ENCODE results near the gene HSPA12A.

Gene HSPA12A

DNA sequence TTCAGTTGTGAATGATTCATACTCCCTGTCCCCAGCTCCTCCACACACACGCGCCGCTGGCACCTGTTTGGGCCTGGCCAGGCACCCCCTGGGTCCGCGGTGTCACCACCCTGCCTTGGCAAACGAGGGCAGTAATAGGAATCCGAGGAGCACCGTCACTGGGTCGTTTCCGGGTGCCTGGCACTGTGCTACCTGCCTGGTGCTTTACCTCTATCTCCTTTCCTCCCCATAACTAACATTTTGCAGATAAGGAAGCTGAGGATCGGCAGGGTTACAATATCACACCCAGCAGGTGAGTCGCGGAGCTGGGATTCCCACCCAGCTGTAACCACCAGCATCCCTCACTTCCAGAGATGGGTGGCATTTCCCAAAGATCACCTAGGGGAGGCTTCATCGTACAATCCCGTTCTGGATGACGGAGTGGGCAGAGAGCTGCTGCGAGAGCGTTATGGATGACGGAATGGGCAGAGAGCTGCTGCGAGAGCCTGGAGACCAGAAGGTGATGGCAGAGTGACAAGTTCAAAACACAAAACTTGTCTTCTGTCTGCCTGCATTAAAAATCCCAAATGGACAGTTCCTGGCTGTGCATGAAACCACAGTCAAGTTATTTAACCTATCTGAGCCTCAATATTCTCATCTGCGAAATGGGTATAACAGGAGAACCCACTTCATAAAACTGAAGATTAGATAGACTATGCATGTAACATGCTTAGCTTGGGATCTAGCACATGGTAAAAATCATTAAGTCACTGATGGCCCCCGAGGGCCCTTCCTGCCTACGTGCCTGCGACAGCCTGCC is 1.1 kb upstream of the HSPA12A start:
- DNase-seq: no peak

DNA sequence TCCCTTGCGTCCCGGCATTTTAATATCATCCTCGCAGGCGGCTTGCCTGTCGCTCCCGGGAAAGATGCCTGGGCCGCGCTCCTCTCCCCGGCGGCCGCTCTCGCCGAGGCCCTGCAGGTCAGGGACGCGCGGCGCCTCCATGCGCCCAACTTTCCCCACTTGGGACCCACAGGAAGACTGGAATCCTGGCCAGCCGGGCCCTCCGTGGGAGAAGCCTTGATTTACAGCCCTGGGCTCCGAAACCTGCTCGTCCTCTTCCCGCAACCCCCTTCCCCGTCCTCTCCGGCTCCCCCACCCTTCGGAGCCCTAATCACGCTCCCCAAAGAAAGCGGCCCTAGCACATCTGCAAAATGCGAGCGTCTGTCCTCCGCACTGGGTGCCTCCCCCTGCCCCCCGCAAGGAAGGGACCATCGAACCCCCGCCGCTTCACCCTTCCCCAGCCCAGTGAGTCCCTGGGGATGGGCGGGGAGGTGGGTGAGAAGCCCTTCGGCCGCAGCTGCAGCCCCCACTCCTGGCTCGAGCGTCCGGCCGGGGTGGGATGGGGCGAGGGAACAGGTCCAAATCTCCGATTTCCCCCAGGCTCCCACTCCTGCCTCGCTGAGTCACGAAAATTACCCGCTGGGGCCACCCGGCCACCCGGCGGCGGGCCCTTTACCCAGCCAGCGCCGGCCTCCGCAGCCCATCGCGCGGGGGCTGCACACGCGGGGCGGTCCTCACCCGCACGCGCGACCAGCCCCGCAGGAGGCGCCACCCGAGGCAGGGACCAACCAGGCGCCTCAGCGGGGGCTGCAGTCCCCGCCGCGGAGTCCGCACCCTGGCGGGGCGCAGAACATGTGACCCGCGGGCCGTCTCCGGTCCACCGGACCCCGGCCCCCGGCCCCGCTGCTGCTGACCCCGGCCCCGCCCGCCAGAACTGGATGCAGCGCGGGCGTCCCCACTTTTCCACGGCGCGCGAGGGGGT is 695 bp downstream of the HSPA12A start:
- DNase-seq: no peak

DNA sequence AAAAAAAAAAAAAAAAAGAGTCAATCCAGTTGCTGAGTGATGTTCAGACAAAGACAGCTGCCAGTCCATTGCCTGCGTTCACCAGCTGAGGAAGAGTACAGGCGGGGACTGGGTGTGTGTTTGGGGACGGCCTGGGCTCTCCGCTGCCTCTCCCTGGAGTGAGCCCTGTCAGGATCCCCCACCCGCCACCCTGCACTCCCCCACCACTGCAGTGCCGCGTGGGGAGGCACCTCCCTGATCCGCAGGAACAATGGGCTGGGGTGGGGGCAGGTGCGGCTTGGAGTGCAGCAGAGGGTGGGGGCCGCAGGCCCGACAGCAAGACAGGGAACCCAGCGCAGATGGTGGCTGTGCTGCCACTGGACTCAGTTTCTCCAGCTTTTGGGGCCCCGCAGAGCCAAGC is 1.4 kb downstream of the HSPA12A start:
- DNase-seq: no peak

DNA sequence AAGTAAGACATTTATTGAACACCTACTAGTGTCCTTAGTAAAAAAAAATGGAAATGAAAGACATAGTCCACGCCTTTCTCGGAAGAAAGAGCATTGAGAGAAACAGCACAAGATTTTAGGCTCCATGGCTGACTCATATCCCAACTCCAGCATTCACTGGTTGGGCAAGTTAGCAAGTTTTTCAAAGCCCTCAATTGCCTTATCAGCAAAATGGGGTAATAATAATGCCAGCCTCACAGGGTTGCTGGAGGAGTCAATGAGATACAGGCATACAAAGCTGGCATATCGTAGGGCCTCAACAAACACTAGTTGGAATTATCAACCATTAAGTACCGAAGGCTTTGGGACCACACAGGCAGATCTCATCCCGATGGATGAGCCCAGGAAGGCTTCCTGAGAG is 4.0 kb downstream of the HSPA12A start:
- DNase-seq: no peak

- DNase-seq: no peak
These were observed 4.6 kb downstream of the HSPA12A start for GRCh38 chr10:116737627-116738327.

- no peak for DNase-seq
These were observed 8.8 kb downstream of the HSPA12A start for GRCh38 chr10:116733566-116733965.

DNA sequence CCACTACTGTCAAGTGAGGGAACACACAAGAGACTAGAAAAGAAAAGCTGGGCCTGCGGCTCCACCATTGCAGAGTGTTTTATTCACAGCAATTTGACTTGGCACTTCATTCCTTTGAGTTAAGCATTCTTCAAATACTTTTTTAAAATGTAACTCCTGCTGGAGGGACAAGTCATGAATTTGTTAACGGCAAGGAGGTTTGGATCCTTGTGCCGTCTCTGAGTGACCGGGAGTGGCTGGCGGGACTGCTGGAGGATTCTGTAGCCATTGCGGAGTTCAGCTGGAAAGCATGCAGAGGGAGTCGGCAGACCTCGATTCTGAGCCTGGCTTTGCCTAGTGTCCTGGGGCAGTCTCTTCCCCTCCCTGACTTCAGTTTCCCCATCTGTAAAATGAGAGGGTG is 9.8 kb downstream of the HSPA12A start:
- no peak for DNase-seq

- no peak for DNase-seq
These were observed 11.7 kb downstream of the HSPA12A start for GRCh38 chr10:116730464-116731260.

DNA sequence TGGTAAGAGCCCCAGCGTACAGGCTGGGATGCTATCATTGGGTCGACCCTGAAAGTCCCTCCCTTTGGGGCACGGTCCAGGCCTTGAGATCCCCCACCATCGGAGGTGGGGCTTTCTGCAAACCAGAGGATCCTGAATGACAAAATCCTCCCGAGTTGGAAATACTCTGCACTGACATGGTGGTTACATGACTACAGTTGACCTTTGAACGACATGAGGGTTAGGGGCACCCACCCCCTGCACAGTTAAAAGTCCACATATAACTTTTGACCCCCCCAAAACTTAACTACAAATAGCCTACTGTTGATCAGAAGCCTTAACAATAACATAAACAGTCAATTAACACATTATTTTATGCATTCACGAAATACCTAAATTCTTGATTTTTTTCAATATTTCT is 13.1 kb downstream of the HSPA12A start:
- DNase-seq: no peak

GRCh38 chr10:116728526-116729096 is 13.8 kb downstream of the HSPA12A start:
- no peak for DNase-seq

DNA sequence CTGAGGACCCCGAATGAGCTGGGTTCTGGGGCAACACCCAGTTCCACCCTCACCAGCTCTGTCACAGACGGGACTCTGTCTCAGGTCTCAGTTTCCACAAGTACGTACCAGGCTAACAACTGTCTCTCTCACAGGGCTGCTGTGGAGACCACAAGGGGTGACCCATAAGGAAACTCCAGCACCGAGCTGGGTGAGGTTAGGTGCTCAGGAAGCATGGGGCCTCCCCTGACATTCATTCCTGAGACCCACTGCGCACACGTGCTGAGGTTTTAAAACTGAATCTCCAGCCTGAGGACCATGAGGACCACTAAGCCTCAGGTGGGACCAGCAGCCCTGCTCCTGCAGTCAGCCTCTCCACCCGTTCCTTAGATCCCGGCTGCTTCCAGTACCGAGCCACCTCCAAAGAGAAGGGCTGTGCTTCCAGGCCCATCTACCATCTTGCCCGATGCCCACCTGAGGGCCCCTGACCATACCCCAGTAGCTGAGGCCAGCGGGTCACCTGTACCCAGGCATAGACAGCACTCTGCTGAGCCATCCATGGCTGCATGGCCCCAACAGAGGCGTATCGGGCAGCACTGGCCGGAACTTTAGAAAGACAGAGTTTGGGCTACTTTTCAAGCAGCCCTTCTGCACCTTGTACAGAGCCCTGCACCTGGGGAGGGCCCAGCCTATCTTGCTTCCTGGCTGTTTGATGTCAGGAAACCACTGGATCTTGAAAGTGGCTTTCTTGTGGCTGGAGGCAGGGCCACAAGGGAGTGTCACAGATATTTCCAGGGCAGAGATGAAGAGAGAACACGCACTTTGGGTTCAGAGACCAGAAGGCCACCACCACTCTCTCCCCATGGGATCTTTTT is 18.7 kb downstream of the HSPA12A start:
- DNase-seq: peak; percentile 72

- DNase-seq: no peak
These were observed 19.5 kb downstream of the HSPA12A start for GRCh38 chr10:116722736-116723427.

DNA sequence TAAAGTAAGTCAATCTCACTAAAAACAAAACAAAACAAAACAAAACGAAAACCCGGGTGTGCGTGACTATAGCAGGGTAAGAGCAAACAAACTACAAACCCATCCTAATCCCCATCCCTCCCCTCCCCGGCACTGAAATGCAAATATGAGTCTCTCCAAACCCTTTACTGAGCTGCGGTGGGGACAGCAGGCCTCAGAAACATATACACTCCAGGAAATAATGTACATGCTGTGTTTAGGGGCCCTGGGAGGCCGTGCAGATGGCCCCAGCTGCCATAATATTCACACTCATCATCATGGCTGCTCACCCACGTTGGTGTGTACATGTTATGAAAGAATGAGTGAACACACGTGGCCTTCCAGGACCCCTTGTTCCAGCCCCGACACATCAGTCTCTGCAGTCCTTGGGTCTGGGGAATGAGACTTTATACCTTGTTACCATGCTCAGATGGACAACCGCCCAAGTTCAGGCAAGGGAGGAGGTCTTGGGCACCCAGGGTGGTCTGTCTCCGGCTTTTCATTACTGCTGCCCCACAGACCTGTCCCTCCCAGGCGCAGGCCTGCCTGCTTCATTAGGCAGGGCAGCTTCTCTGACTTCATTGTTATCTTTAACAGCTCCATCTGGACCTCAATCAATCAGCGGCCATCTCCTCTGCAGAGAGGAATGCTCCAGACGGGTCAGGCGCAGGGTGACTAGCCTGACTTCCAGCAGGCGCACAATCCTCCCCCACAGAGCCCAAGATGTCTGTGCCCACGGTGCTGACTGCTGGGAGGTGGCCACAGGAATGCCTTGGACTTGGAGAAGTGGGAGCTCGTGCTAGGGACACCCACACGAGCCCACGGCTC is 20.6 kb downstream of the HSPA12A start:
- DNase-seq: no peak

- DNase-seq: no peak
These were observed 21.5 kb downstream of the HSPA12A start for GRCh38 chr10:116720668-116721546.

- DNase-seq: no peak
These were observed 22.1 kb downstream of the HSPA12A start for GRCh38 chr10:116720241-116720643.

DNA sequence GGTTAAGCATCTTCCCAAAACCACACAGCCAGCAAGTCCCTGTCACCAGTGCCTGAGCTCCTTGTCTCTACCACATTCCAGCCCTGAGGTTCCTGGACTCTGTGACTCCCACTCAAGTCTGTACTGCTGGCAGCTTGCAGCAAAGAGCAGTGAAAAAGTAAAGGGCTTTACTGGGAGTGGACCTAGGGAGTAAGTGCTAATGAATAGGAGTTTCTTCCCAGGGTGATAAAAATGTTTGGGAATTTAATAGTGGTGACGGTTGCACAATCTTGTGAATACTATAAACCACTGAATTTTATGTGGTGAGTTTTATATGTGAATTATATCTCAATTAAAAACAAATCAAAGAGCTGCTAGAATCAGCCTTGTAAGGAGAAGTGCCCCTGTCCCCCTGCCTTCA is 22.6 kb downstream of the HSPA12A start:
- DNase-seq: no peak

DNA sequence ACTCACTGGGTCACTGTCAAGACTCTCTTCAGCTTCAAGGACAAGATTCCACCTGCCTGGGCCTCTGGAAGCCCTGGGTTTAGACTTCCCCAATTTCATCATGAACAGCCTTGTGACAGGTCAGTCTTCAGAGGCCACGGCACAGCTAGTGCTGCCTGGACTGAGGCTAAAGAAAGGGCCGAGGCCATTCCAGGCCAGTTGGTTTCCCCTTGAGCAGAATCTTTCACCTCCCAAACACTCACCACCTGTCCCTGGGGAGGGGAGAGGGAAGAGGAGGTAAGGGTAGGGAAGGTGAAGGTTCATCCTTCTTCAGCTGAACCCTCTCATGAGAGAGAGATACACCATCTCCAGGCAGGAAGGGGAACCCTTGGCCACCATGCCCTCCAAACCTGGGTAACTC is 24.3 kb downstream of the HSPA12A start:
- no peak for DNase-seq

GRCh38 chr10:116716381-116716780 is 26.0 kb downstream of the HSPA12A start:
- DNase-seq: no peak

Measured in CD4-positive, alpha-beta T cell treated with Interleukin-17A for 1 hour (primary cell).